Right atrium auricular region (tissue), 2 donors: ENCODE data around the gene UBE2L3. TPM values are rescaled to one million over a fixed set of nuclear protein-coding genes. Genes with fewer than 3 reads are reported as not detected.
"Not testable (repeated sequence)": the region's sequence is repeated elsewhere in the genome, so short reads cannot be mapped to it uniquely, and the experiment has no call there.

Experiments
- DNase-seq: peaks from one replicate; pipeline ENCODE4 v3.0.0-alpha.2; 2019; ENCODE audit warnings: low spot score
- H3K27ac ChIP-seq, 2 donors: fragments of 200-600 bp; sonication (generic); 1 replicate in 1 of 2; 2 replicates in 1 of 2; pipeline ENCODE4 v1.5.1; 2016 to 2019
- H3K27me3 ChIP-seq, 2 donors: fragments of 200-600 bp; sonication (generic); one replicate each; pipeline versions ENCODE4 v1.5.1 to v1.6.0; 2017 to 2019
- H3K36me3 ChIP-seq: fragments of 200-600 bp; sonication (generic); one replicate; pipeline ENCODE4 v1.5.1; 2016
- H3K4me1 ChIP-seq, 2 donors: fragments of 200-600 bp; sonication (generic); one replicate each; pipeline versions ENCODE4 v1.5.1 to v1.6.0; 2017 to 2019
- H3K4me3 ChIP-seq, 2 donors: fragments of 200-600 bp; sonication (generic); 1 replicate in 1 of 2; 2 replicates in 1 of 2; pipeline ENCODE4 v1.5.1; 2017 to 2019; ENCODE audit warnings: mild to moderate bottlenecking in 1 of 2, moderate library complexity in 1 of 2
- H3K9me3 ChIP-seq, 2 donors: fragments of 200-600 bp; sonication (generic); one replicate each; pipeline ENCODE4 v1.5.1; 2019
- total RNA-seq, 2 donors: library from RNA; depleted of rRNA; stranded (reverse); fragments of >200 nt; gene quantifications; one replicate each; pipeline ENCODE4 v1.1.0, GENCODE V29; 2016
- TF ChIP-seq, protein P1 (sequence below), 2 donors: fragments of 200-600 bp; sonication (generic); IDR thresholded peaks; one replicate each; pipeline ENCODE4 v1.5.1; 2019; ENCODE audit warnings: antibody characterized with exemption in 2 of 2

The UBE2L3 gene
- total RNA-seq, 2 donors from 2014 or later = 46.9 to 62.2 TPM

DNA sequence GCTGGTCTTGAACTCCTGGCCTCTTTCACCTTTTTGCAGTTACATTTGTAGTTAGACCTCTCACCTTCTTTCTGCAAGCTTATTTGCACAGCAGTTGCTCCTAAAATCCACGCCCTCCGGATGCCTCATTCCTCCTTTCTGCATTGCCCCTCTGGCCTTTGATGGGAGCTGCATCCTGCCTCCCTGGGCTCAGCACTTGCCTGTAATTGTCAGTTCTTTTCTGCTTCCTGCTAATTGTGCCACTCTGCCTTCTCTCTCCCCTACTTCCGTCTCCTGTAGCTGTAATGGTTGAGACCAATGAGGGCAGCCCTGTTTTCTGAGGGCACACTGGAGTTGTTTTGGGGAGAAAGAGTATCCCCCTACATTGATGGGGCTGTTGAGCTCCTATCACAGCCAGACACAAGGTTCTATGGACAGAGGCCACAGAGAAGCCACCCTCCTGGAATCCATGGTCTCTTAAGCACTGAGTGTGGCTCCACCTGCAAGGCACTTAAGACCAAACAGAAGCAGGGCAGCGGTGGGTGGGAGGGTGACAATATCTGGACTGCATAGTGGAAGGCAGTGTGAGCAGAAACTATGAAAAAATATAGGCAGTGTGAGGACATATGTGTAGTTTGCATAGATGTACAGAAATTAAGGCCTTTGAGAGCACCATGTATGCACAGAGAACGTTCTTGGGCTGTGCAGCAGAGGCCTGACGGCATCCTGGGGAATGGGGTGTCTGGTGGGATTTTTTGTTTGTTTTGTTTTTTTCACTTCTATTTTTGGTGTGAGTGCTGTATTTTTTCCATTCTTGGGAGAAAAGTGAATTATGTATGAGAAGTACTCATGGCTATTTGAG is 31.8 kb downstream of the UBE2L3 start:
- no peak overlapping the region for H3K27ac ChIP-seq
- H3K27me3 ChIP-seq = no peaks in the 10 kb centered on the region
- H3K9me3 ChIP-seq = no peaks in the 10 kb centered on the region
- DNase-seq = no peak
- H3K4me1 ChIP-seq = peaks cover 0 to 22% of the 10 kb centered on the region in 2 donors
- no peak overlapping the region for H3K4me3 ChIP-seq
- peaks cover 19% of the 10 kb centered on the region for H3K36me3 ChIP-seq
- TF ChIP-seq, protein P1, sequence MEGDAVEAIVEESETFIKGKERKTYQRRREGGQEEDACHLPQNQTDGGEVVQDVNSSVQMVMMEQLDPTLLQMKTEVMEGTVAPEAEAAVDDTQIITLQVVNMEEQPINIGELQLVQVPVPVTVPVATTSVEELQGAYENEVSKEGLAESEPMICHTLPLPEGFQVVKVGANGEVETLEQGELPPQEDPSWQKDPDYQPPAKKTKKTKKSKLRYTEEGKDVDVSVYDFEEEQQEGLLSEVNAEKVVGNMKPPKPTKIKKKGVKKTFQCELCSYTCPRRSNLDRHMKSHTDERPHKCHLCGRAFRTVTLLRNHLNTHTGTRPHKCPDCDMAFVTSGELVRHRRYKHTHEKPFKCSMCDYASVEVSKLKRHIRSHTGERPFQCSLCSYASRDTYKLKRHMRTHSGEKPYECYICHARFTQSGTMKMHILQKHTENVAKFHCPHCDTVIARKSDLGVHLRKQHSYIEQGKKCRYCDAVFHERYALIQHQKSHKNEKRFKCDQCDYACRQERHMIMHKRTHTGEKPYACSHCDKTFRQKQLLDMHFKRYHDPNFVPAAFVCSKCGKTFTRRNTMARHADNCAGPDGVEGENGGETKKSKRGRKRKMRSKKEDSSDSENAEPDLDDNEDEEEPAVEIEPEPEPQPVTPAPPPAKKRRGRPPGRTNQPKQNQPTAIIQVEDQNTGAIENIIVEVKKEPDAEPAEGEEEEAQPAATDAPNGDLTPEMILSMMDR (IDR thresholded peaks at IDR 0.05) = no peak

DNA sequence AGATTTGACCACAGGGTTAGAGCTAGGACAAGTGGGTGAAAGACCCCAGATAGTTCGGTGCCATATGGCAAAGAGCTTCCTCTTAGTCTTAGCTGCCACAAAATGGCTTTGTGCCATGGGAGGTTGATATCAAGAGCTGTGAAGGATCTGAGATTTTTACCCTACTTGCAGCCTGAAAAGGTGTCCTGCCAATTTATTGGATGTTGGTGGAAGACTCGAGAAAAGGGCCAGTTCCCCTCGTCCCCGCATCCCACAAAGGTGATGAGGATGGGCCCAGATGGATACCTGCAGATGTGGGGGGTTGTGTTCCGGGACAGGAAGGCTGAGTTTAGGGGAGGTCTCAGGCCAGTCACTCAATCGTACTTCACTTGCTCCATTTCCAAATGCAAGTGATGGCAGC is 35.1 kb downstream of the UBE2L3 start:
- Histone ChIP-seq H3K4me3 (no peak overlapping the region), H3K4me1 (peaks cover 0 to 19% of the 10 kb centered on the region in 2 donors), H3K36me3 (no peaks in the 10 kb centered on the region), H3K27ac (no peak overlapping the region), H3K27me3 (no peaks in the 10 kb centered on the region), H3K9me3 (no peaks in the 10 kb centered on the region)
- DNase-seq = no peak
- TF ChIP-seq, protein P1 (IDR thresholded peaks at IDR 0.05) = no peak

DNA sequence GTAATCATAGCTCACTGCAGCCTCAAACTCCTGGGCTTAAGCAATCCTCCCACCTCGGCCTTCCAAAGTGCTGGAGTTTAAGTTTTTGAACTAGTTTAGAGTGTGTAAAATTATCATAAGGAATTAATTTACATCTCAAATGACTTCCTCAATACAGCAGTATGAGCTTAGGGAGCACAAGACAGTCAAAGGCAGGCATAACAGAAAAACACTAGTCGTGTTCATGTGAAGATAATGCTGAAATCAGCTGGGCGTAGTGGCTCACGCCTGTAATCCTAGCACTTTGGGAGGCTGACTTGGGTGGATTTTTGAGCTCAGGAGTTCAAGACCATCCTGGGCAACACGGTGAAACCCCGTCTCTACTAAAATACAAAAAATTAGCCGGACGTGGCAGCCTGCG is 36.5 kb downstream of the UBE2L3 start:
- no peaks in the 10 kb centered on the region for H3K36me3 ChIP-seq
- TF ChIP-seq, protein P1 (IDR thresholded peaks at IDR 0.05) = no peak
- no peaks in the 10 kb centered on the region for H3K27me3 ChIP-seq
- no peaks in the 10 kb centered on the region for H3K9me3 ChIP-seq
- peaks cover 0 to 23% of the 10 kb centered on the region in 2 donors for H3K4me1 ChIP-seq
- no peak overlapping the region for H3K27ac ChIP-seq
- H3K4me3 ChIP-seq = no peak overlapping the region
- no peak for DNase-seq

DNA sequence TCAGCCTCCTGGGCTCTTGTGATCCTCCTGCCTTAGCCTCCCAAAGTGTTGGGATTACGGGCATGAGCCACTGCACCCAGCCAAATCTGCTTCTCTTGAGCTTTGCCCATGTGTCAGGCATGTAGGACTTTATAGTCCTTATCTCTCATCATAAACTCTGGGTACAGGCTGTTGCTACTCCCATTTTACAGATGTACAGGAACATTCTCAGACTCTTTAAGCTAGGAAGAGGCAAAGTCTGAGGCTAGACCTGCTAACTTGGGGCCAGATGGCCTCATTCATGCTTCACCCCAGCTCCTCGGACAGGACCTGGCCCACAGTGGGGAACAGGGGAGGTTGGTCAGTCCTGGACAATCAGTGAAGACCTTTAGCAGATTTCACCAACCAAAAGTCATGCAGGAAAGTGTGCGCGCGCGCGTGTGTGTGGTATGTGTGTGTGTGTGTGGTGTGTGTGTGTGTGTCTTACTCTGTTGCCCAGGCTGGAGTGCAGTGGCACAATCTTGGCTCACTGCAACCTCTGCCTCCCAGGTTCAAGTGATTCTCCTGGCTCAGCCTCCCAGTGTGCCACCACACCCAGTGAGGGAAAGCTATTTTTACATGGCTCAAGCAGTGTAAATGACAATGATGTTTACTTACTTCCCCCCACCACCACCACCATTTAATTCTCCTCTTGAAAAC is 38.5 kb downstream of the UBE2L3 start:
- TF ChIP-seq, protein P1 (IDR thresholded peaks at IDR 0.05) = no peak
- H3K27me3 ChIP-seq = no peaks in the 10 kb centered on the region
- H3K27ac ChIP-seq = no peak overlapping the region
- no peak overlapping the region for H3K4me3 ChIP-seq
- DNase-seq = no peak
- peaks cover 4% of the 10 kb centered on the region for H3K36me3 ChIP-seq
- no peaks in the 10 kb centered on the region for H3K9me3 ChIP-seq
- H3K4me1 ChIP-seq = peaks cover 0 to 23% of the 10 kb centered on the region in 2 donors

DNA sequence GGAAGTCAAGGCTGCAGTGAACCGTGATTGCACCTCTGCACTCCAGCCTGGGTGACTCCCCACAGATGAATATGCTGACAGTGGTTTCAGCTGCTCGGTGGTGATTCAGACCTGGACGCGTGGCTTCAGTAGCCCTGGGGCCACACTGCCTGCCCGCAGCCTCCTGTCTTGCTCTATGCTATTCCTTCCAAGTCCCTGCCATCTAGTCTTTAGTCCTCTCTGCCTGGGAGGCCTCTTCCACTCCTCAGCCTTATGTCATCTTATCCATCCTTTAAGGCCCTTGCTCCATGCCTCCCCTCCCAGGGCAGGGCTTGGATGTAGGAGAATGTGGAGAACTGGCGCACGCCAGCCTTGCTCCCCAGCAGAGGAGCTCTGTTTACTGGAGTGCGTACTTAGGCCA is 39.3 kb downstream of the UBE2L3 start:
- DNase-seq = no peak
- Histone ChIP-seq H3K27me3 (no peaks in the 10 kb centered on the region), H3K4me3 (no peak overlapping the region), H3K4me1 (peaks cover 0 to 23% of the 10 kb centered on the region in 2 donors), H3K27ac (no peak overlapping the region), H3K36me3 (peaks cover 12% of the 10 kb centered on the region), H3K9me3 (no peaks in the 10 kb centered on the region)
- TF ChIP-seq, protein P1 (IDR thresholded peaks at IDR 0.05) = no peak

DNA sequence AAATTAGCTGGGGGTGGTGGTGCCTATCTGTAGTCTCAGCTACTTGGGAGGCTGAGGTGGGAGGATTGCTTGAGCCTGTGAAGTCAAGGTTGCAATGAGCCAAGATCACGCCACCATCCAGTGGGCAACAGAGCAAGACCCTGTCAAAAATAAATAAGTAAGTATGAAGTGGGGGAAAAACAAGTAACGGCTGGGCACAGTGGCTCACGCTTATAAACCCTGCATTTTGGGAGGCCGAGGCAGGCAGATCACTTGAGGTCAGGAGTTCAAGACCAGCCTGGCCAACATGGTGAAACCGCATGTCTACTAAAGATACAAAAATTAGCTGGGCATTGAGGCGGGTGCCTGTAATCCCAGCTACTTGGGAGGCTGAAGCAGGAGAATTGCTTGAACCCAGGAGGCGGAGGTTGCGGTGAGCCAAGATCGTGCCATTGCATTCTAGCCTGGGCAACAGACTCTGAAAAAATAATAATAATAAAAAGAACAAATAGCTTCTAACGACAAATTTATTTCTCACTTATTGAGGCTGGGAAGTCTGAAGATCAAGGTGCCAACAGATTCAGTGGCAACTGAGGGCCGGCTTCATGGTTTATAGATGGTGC is 42.1 kb downstream of the UBE2L3 start:
- peaks cover 0 to 15% of the 10 kb centered on the region in 2 donors for H3K4me1 ChIP-seq
- not testable (repeated sequence) for H3K27ac ChIP-seq, DNase-seq, H3K9me3 ChIP-seq, H3K4me3 ChIP-seq, H3K27me3 ChIP-seq
- H3K36me3 ChIP-seq = peaks cover 29% of the 10 kb centered on the region
